Thoracic aorta (tissue), 2 donors: Measurements from ENCODE around the gene RTN4IP1. TPM values are rescaled to one million over a fixed set of nuclear protein-coding genes. Genes with fewer than 3 reads are reported as not detected.

ENCODE experiments used
- ATAC-seq: fragments of 150-250 bp; one replicate; pipeline ENCODE4 v1.8.0; 2017; ENCODE audit warnings: low read depth; ENCODE audit not compliant: insufficient number of reproducible peaks, low FRiP score
- DNase-seq: peaks from one replicate; pipeline ENCODE4 v3.0.0-alpha.2; 2020; ENCODE audit warnings: low spot score
- H3K27ac ChIP-seq, 2 donors: fragments of 200-600 bp; sonication (generic); 1 replicate in 1 of 2; 2 replicates in 1 of 2; pipeline ENCODE4 v1.5.1; 2016; ENCODE audit warnings: mild to moderate bottlenecking in 2 of 2, moderate library complexity in 2 of 2
- H3K27me3 ChIP-seq: fragments of 200-600 bp; sonication (generic); replicated peaks from 2 replicates; pipeline ENCODE4 v1.6.0; 2016; ENCODE audit warnings: mild to moderate bottlenecking; ENCODE audit not compliant: insufficient read depth
- H3K36me3 ChIP-seq: fragments of 200-600 bp; sonication (generic); one replicate; pipeline ENCODE4 v1.5.1; 2016
- H3K4me1 ChIP-seq, 2 donors: fragments of 200-600 bp; sonication (generic); 1 replicate in 1 of 2; 2 replicates in 1 of 2; pipeline versions ENCODE4 v1.5.1 to v1.6.0; 2016; ENCODE audit warnings: low read depth in 2 of 2, mild to moderate bottlenecking in 1 of 2; ENCODE audit not compliant: control insufficient read depth in 1 of 2
- H3K4me3 ChIP-seq: fragments of 200-600 bp; sonication (generic); 2 replicates; pipeline ENCODE4 v1.5.1; 2016; ENCODE audit warnings: mild to moderate bottlenecking
- H3K9me3 ChIP-seq: fragments of 200-600 bp; sonication (generic); 2 replicates; pipeline ENCODE4 v1.5.1; 2016
- total RNA-seq, 2 donors: library from RNA; depleted of rRNA; stranded (reverse); fragments of >200 nt; gene quantifications; one replicate each; pipeline versions ENCODE4 v1.1.0 to v1.2.3, GENCODE V29; 2016
- TF ChIP-seq, protein P1 (sequence below): fragments of 200-600 bp; sonication (generic); IDR thresholded peaks from one replicate; pipeline ENCODE4 v1.5.1; 2019; ENCODE audit warnings: antibody characterized with exemption

The RTN4IP1 gene
- total RNA-seq, 2 donors from 2014 or later, result 1.3 to 10.7 TPM

DNA sequence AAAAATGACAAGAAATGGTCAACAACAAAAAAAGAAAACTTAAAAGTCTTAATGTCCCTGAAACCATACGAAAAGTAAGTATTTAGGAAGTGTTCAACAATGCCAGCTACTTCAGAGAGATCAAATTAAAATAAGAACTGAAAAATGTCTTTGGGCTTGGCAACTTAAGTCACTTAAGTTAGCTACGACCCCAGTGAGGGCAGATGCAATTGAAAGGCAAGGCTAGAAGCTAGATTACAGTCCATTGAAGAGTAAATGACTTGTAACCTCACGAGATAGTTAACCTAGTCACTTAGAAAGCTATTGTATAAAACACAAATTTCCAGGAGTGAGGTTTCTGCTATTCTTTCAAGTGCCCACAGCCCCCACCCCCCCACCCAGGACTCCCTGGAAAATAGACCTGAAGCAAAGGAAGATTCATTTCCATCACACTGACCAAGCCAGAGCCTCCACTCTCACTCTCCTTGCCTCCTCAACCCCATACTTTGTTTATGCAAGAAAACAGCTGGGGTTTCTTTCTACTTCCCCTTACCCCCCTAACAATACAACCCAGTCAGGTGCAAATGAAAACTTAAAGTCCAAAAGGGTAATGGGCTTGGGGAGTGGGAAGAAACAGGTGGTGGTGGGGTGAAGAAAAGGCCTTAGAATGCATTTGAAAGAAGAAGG is 14.6 kb downstream of the RTN4IP1 start:
- TF ChIP-seq, protein P1, sequence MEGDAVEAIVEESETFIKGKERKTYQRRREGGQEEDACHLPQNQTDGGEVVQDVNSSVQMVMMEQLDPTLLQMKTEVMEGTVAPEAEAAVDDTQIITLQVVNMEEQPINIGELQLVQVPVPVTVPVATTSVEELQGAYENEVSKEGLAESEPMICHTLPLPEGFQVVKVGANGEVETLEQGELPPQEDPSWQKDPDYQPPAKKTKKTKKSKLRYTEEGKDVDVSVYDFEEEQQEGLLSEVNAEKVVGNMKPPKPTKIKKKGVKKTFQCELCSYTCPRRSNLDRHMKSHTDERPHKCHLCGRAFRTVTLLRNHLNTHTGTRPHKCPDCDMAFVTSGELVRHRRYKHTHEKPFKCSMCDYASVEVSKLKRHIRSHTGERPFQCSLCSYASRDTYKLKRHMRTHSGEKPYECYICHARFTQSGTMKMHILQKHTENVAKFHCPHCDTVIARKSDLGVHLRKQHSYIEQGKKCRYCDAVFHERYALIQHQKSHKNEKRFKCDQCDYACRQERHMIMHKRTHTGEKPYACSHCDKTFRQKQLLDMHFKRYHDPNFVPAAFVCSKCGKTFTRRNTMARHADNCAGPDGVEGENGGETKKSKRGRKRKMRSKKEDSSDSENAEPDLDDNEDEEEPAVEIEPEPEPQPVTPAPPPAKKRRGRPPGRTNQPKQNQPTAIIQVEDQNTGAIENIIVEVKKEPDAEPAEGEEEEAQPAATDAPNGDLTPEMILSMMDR, result no peak
- H3K36me3 ChIP-seq, result peaks cover 7% of the 10 kb centered on the region
- no peaks in the 10 kb centered on the region for H3K27me3 ChIP-seq
- no peak overlapping the region for H3K27ac ChIP-seq
- H3K9me3 ChIP-seq, result no peaks in the 10 kb centered on the region
- no peaks in the 10 kb centered on the region for H3K4me1 ChIP-seq
- DNase-seq, result no peak
- ATAC-seq, result no peak
- no peak overlapping the region for H3K4me3 ChIP-seq

DNA sequence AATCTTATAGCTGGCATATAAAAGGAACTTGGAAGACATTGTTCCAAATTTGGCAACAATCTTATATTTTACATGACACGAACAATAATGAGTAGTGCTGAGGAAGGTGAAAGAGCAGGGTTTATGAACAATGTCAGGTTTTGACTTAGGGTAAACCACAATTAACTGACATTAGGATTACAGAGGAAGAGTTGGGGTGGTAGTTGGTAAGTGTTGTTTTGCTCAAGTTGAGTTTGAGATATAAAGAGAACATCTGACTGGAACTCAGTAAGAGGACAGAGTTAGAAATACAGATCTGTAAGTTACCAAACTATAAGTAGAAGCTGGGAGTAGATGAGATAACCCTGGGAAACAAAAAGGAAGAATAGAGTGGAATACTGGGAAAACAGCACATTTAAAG is 15.1 kb downstream of the RTN4IP1 start:
- Histone ChIP-seq H3K36me3 (peaks cover 7% of the 10 kb centered on the region), H3K27ac (no peak overlapping the region), H3K27me3 (no peaks in the 10 kb centered on the region), H3K4me3 (no peak overlapping the region), H3K4me1 (no peaks in the 10 kb centered on the region), H3K9me3 (no peaks in the 10 kb centered on the region)
- DNase-seq (no peak), ATAC-seq (no peak)
- TF ChIP-seq, protein P1, result no peak

DNA sequence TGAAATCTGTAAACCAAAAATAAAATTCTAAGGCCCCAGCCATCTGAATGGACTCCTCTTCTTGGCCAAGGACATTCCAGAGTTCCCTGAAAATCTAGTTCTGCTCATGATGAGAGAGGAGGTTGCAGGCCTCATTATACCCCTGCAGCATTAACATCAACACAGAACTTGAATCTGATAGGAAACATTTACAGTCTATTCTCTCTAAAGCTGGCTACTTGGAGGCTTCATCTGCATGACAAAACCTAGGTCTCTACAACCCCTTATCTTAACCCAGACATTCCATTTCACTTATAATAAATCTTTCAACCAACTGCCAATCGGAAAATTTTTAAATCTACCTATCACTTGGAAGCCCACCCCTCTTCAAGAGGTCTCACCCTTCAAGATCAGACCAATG is 15.7 kb downstream of the RTN4IP1 start:
- TF ChIP-seq, protein P1, result no peak
- Histone ChIP-seq H3K27ac (no peak overlapping the region), H3K36me3 (peaks cover 2% of the 10 kb centered on the region), H3K27me3 (no peaks in the 10 kb centered on the region), H3K4me3 (no peak overlapping the region), H3K4me1 (no peaks in the 10 kb centered on the region), H3K9me3 (no peaks in the 10 kb centered on the region)
- ATAC-seq, result no peak
- no peak for DNase-seq

DNA sequence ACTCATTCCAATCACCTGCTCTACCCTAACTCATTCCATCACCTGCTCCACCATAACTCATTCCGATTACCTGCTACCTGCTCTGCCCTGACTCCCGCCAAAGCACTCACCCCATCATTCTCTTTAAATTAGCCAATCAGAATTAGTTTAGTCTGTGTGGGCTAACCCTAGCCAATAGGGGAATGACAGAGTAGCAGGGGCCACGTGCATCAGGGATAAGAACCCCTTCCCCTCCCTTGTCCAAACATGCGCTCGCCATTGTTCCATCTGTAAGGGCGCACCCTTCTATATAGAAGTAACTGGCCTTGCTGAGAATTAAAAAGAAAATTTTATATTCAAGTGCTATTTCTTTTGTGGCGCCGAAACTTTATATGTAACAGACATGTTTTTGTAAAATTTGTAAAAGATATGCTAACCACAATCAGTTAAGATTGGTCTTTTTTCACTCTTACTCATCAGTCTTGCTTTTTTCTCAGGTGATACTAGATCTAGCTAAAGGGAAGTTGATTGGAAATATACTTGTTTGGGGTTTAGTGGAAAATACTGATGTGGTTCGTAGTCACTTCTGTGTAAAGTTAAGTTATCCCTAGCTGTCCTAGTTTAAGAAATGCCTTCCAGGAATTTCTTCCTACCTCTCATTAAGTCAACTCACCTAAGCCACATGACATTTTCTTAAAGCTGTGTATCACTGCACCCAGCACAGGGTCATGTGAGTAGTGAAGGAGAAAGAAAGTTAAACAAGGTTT is 16.5 kb downstream of the RTN4IP1 start:
- H3K4me1 ChIP-seq, result no peaks in the 10 kb centered on the region
- H3K27me3 ChIP-seq, result no peaks in the 10 kb centered on the region

DNA sequence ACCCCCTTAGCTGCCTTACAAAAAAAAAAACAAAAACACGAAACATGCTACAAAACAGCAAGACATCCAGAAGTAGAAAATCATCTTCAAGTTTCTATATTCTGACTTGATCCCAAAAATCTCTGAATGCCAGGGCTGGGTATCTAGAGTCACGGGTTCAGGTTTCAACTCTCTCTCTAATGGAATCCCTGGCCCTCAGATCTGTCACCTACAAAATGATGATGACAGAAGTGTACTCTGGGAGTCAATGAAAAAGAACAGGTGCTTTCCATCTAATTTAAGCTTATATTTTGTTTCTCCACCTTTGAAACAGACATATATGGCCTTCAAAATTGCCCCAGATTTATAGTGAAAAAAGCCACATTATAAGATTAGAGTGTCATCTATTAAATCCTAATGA is 18.3 kb downstream of the RTN4IP1 start:
- Histone ChIP-seq H3K4me1 (no peaks in the 10 kb centered on the region), H3K36me3 (no peaks in the 10 kb centered on the region), H3K27me3 (no peaks in the 10 kb centered on the region), H3K9me3 (no peaks in the 10 kb centered on the region), H3K27ac (no peak overlapping the region), H3K4me3 (no peak overlapping the region)
- TF ChIP-seq, protein P1, result no peak
- ATAC-seq (no peak), DNase-seq (no peak)

More for the DNA sequence above, 16.5 kb downstream of the RTN4IP1 start:
- Histone ChIP-seq H3K27ac (no peak overlapping the region), H3K9me3 (no peaks in the 10 kb centered on the region), H3K4me3 (no peak overlapping the region), H3K36me3 (peaks cover 2% of the 10 kb centered on the region)
- no peak for ATAC-seq
- no peak for DNase-seq
- TF ChIP-seq, protein P1, result no peak
